Endodermal cell (in vitro differentiated cells): ENCODE results near the gene LRMDA. TPM values are rescaled to one million over a fixed set of nuclear protein-coding genes. Genes with fewer than 3 reads are reported as not detected.

ENCODE experiments used
- DNase-seq: peaks from one replicate; pipeline ENCODE4 v3.0.0-alpha.2; 2017
- H3K27ac ChIP-seq: 2 replicates; pipeline ENCODE4 v1.5.1; 2013; ENCODE audit warnings: mild to moderate bottlenecking, low read depth, low read length, moderate library complexity
- H3K27me3 ChIP-seq: 2 replicates; pipeline ENCODE4 v1.6.1; 2013; ENCODE audit warnings: mild to moderate bottlenecking, low read length, moderate library complexity; ENCODE audit not compliant: insufficient read depth, control insufficient read depth, poor library complexity, severe bottlenecking
- H3K36me3 ChIP-seq: 2 replicates; pipeline ENCODE4 v1.7.0; 2013; ENCODE audit warnings: mild to moderate bottlenecking, low read length, moderate library complexity; ENCODE audit not compliant: control insufficient read depth, insufficient read depth
- H3K4me1 ChIP-seq: one replicate; pipeline ENCODE4 v1.7.0; 2013; ENCODE audit warnings: low read length; ENCODE audit not compliant: control insufficient read depth, insufficient read depth
- H3K4me3 ChIP-seq: 2 replicates; pipeline ENCODE4 v1.5.1; 2013; ENCODE audit warnings: mild to moderate bottlenecking, low read length, moderate library complexity
- H3K9ac ChIP-seq: 2 replicates; pipeline ENCODE4 v1.6.1; 2013; ENCODE audit warnings: mild to moderate bottlenecking, low read length, moderate library complexity; ENCODE audit not compliant: poor library complexity, severe bottlenecking; ENCODE audit errors: extremely low read depth
- H3K9me3 ChIP-seq: 2 replicates; pipeline ENCODE4 v1.6.1; 2013; ENCODE audit warnings: mild to moderate bottlenecking, low read length, moderate library complexity; ENCODE audit not compliant: control insufficient read depth
- H3K27ac Mint-ChIP-seq: 2 replicates; pipeline ENCODE4 v1.8.0; 2020; ENCODE audit warnings: mixed read lengths
- H3K27me3 Mint-ChIP-seq: 2 replicates; pipeline ENCODE4 v1.8.0; 2021; ENCODE audit warnings: mild to moderate bottlenecking, mixed read lengths; ENCODE audit not compliant: insufficient read depth
- H3K36me3 Mint-ChIP-seq: 2 replicates; pipeline ENCODE4 v1.8.0; 2020; ENCODE audit warnings: low read depth, mixed read lengths
- H3K4me1 Mint-ChIP-seq: 2 replicates; pipeline ENCODE4 v1.8.0; 2020; ENCODE audit warnings: mixed read lengths
- H3K4me3 Mint-ChIP-seq: 2 replicates; pipeline ENCODE4 v1.8.0; 2020; ENCODE audit warnings: mild to moderate bottlenecking, moderate library complexity, mixed read lengths
- H3K9me3 Mint-ChIP-seq: 2 replicates; pipeline ENCODE4 v1.8.0; 2020; ENCODE audit warnings: mild to moderate bottlenecking, mixed read lengths
- WGBS, 2 experiments: methylation state at CpG; one replicate each; pipeline versions ENCODE4 v1.1.5 to v1.1.7; 2013; ENCODE audit warnings: missing lambda C conversion rate in 2 of 2, mixed read lengths in 1 of 2; ENCODE audit not compliant: insufficient coverage in 1 of 2, insufficient read length in 1 of 2; 5-methylcytosine and 5-hydroxymethylcytosine counted together
- total RNA-seq, 2 donors: library from RNA; stranded (reverse); fragmentation: NEBNext Ultra II Directional in 1 of 2; extraction: Animal tissue kit (Norgen Biotek cat#: 25700) in 1 of 2; gene quantifications; 2 replicates in 1 of 2; 3 replicates in 1 of 2; pipeline ENCODE4 v1.2.1, GENCODE V29; 2021
- TF ChIP-seq, protein P1 (sequence below): fragments of 200-600 bp; sonication (generic); conservative IDR thresholded peaks from 2 replicates; pipeline ENCODE4 v1.5.0; 2021; ENCODE audit warnings: antibody characterized with exemption, mild to moderate bottlenecking

LRMDA gene
- total RNA-seq, 2 donors from 2014 or later: 1.7 to 5.1 TPM

DNA sequence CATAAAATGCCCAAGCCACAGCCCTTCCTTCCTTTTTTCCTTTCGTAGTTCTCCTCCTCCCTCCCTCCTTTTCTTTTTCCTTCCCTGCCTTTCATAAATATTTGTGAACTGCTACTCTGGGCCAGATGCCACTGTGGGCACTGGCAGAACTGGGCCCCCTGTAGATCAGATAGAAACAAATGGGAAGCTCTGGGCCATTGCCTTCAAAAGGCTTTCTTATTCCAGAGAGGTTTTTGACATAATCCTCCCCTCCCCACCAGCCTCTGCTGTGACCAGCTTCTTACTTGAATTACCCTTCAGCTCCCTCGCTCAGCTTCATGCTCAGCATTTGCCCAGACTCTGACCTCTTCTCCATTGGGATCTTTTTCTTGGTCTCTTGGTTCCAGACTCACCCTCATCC, 886.8 kb downstream of the LRMDA start:
- no peak overlapping the region for H3K4me3 Mint-ChIP-seq
- H3K9me3 ChIP-seq: no peaks in the 10 kb centered on the region
- H3K27ac ChIP-seq: no peak overlapping the region
- H3K36me3 ChIP-seq: no peaks in the 10 kb centered on the region
- no peaks in the 10 kb centered on the region for H3K4me1 ChIP-seq
- WGBS, 2 experiments: 87% methylated on average over 2 of the region's 2 CpGs; no CpG with 5 or more reads in 1 of the 2 experiments
- H3K27ac Mint-ChIP-seq: no peak overlapping the region
- H3K4me3 ChIP-seq: no peak overlapping the region
- H3K9ac ChIP-seq: no peak overlapping the region
- TF ChIP-seq, protein P1, sequence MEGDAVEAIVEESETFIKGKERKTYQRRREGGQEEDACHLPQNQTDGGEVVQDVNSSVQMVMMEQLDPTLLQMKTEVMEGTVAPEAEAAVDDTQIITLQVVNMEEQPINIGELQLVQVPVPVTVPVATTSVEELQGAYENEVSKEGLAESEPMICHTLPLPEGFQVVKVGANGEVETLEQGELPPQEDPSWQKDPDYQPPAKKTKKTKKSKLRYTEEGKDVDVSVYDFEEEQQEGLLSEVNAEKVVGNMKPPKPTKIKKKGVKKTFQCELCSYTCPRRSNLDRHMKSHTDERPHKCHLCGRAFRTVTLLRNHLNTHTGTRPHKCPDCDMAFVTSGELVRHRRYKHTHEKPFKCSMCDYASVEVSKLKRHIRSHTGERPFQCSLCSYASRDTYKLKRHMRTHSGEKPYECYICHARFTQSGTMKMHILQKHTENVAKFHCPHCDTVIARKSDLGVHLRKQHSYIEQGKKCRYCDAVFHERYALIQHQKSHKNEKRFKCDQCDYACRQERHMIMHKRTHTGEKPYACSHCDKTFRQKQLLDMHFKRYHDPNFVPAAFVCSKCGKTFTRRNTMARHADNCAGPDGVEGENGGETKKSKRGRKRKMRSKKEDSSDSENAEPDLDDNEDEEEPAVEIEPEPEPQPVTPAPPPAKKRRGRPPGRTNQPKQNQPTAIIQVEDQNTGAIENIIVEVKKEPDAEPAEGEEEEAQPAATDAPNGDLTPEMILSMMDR: no peak
- H3K9me3 Mint-ChIP-seq: no peaks in the 10 kb centered on the region
- H3K4me1 Mint-ChIP-seq: no peaks in the 10 kb centered on the region
- H3K27me3 Mint-ChIP-seq: no peaks in the 10 kb centered on the region
- no peak for DNase-seq
- no peaks in the 10 kb centered on the region for H3K27me3 ChIP-seq
- no peaks in the 10 kb centered on the region for H3K36me3 Mint-ChIP-seq

DNA sequence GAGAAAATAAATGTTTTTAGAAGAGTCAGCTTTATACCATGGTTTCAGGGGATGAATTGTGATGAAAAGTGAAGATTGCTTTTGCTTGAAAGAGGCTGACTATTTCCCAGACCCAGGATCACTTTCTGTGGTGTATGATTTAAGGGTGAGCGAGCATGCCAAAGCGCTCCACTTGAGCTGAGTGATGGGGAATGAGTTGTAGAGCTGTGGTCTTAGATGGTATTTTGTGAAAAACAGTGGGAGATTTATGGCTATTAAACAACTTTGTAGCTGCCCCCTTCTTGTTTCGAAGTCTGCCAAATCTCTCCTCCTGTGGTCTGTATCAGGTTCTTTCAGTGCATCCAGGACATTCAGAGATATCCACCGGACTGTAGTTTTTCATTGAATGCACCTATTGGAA, 888.2 kb downstream of the LRMDA start:
- Mint-ChIP-seq H3K27ac (no peak overlapping the region), H3K9me3 (no peaks in the 10 kb centered on the region), H3K27me3 (no peaks in the 10 kb centered on the region), H3K4me1 (no peaks in the 10 kb centered on the region), H3K4me3 (no peak overlapping the region), H3K36me3 (no peaks in the 10 kb centered on the region)
- WGBS, 2 experiments: 88 to 92% methylated on average over 4 of the region's 4 CpGs
- H3K4me1 ChIP-seq: no peaks in the 10 kb centered on the region
- no peak overlapping the region for H3K9ac ChIP-seq
- H3K4me3 ChIP-seq: no peak overlapping the region
- TF ChIP-seq, protein P1: no peak
- no peak for DNase-seq
- H3K27me3 ChIP-seq: no peaks in the 10 kb centered on the region
- no peaks in the 10 kb centered on the region for H3K36me3 ChIP-seq
- no peak overlapping the region for H3K27ac ChIP-seq
- H3K9me3 ChIP-seq: no peaks in the 10 kb centered on the region

DNA sequence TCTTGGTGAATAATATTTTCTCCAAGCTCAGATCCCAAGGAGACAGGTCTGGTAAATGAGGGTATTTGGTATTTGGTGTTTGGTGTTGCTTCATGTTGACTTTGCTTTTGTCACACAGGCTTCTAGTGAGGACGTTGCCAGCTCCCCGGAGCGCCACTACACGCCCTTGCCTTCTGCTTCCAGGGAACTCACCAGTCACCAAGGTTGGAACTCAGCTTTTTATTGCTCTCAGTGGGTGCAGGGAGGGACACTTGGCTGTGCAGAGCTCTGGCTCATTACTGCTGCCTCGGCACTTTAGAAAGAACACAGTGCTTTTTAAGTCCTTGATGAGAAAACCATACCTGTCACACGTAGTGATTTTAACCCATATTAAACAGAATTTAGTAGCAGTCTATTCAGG, 892.9 kb downstream of the LRMDA start:
- Mint-ChIP-seq H3K4me1 (no peaks in the 10 kb centered on the region), H3K4me3 (no peak overlapping the region), H3K27ac (no peak overlapping the region), H3K36me3 (no peaks in the 10 kb centered on the region), H3K9me3 (no peaks in the 10 kb centered on the region), H3K27me3 (no peaks in the 10 kb centered on the region)
- no peaks in the 10 kb centered on the region for H3K4me1 ChIP-seq
- no peak overlapping the region for H3K4me3 ChIP-seq
- H3K27me3 ChIP-seq: no peaks in the 10 kb centered on the region
- H3K36me3 ChIP-seq: no peaks in the 10 kb centered on the region
- no peak overlapping the region for H3K27ac ChIP-seq
- TF ChIP-seq, protein P1: no peak
- no peak overlapping the region for H3K9ac ChIP-seq
- WGBS, 2 experiments: 83 to 93% methylated on average over 4 to 6 of the region's 6 CpGs
- no peaks in the 10 kb centered on the region for H3K9me3 ChIP-seq
- no peak for DNase-seq
